Stomach (tissue), 19 donors: ENCODE data around the gene ACO1. TPM values are rescaled to one million over a fixed set of nuclear protein-coding genes. Genes with fewer than 3 reads are reported as not detected.

Source experiments
- DNase-seq, 2 donors: peaks; one replicate each; pipeline versions ENCODE4 v3.0.0 to v3.0.0-alpha.2; 2013 to 2019
- H3K27ac ChIP-seq, 5 donors: fragments of 200-600 bp in 4 of 5; sonication (generic) in 4 of 5; one replicate each; pipeline ENCODE4 v1.5.1; 2013 to 2019; ENCODE audit warnings: mild to moderate bottlenecking in 1 of 5, moderate library complexity in 1 of 5
- H3K27me3 ChIP-seq, 3 donors: fragments of 200-600 bp; sonication (generic); one replicate each; pipeline ENCODE4 v1.5.1; 2017 to 2019; ENCODE audit warnings: mixed run types in 1 of 3
- H3K36me3 ChIP-seq, 4 donors: fragments of 200-600 bp; sonication (generic); 1 replicate in 3 of 4; 2 replicates in 1 of 4; pipeline ENCODE4 v1.5.1; 2016 to 2019
- H3K4me1 ChIP-seq, 4 donors: fragments of 200-600 bp; sonication (generic); one replicate each; pipeline ENCODE4 v1.5.1; 2016 to 2019
- H3K4me3 ChIP-seq, 4 donors: fragments of 200-600 bp; sonication (generic) in 3 of 4; one replicate each; pipeline ENCODE4 v1.5.1; 2016 to 2019; ENCODE audit warnings: mild to moderate bottlenecking in 1 of 4
- H3K9me3 ChIP-seq, 4 donors: fragments of 200-600 bp; sonication (generic); one replicate each; pipeline ENCODE4 v1.5.1; 2016 to 2019
- CTCF ChIP-seq, 7 experiments: fragments of 450-650 bp in 4 of 7; fragments of 200-600 bp in 3 of 7; sonication (generic) in 3 of 7; IDR thresholded peaks; one replicate each; pipeline ENCODE4 v1.5.1; 2016 to 2019; ENCODE audit warnings: antibody characterized with exemption in 7 of 7, control low read depth in 2 of 7, mild to moderate bottlenecking in 1 of 7
- EP300 ChIP-seq: sonication (generic); formaldehyde crosslinking; IDR thresholded peaks from one replicate; pipeline ENCODE4 v1.6.1; 2017; ENCODE audit warnings: antibody characterized with exemption
- POLR2A ChIP-seq, 4 donors: fragments of 450-650 bp; IDR thresholded peaks; one replicate each; pipeline ENCODE4 v1.6.1; 2016; ENCODE audit warnings: antibody characterized with exemption in 4 of 4, control low read depth in 2 of 4, mild to moderate bottlenecking in 1 of 4, moderate library complexity in 1 of 4
- POLR2AphosphoS5 ChIP-seq, 3 donors: sonication (generic); formaldehyde crosslinking; IDR thresholded peaks; one replicate each; pipeline ENCODE4 v1.6.1; 2016; ENCODE audit warnings: antibody characterized with exemption in 3 of 3
- WGBS, 5 donors: extraction: QIAGEN DNeasy Blood & Tissue Kit in 3 of 5; methylation state at CpG; one replicate each; pipeline versions ENCODE4 v1.1.5 to v1.1.7; 2013 to 2018; 5-methylcytosine and 5-hydroxymethylcytosine counted together
- intact Hi-C: fragments of 100-400 bp; cut with DNase I; formaldehyde crosslinking; loops from one replicate; pipeline ENCODE4 v1.15.1; 2023; ENCODE audit warnings: low total_unique reads
- long read RNA-seq, 10 donors: transcript quantifications; one replicate each; lab custom pipeline, GENCODE V29; 2026
- polyA plus RNA-seq, 3 donors: library from polyadenylated mRNA; stranded (reverse); fragments of 200-250 nt; gene quantifications; one replicate each; pipeline ENCODE4 v1.2.3, GENCODE V29; 2013
- total RNA-seq, 5 donors: library from RNA; depleted of rRNA; stranded (reverse); fragments of >200 nt; gene quantifications; one replicate each; pipeline versions ENCODE4 v1.1.0 to v1.2.3, GENCODE V29; 2014 to 2016
- donor health status: healthy with polysubstance abuse.
- donor health status: Bipolar disorder and iron deficiency.
- donor health status: healthy.

Gene ACO1
- total RNA-seq: 10 to 100 TPM in 3 of 5 donors, 1 to 10 TPM in 2; 5.8 to 44.2 (median 33.5) TPM
- polyA plus RNA-seq: 10 to 100 TPM; 11.0 to 20.9 (median 14.7) TPM
- long read RNA-seq, donor 1: 0 reads
- long read RNA-seq, donor 2, full-length matches to known transcripts: 7 of 15 reads
- long read RNA-seq, donor 2, partial matches to known transcripts: 8 of 15 reads
- long read RNA-seq, donor 2, other reads (novel, unspliced or antisense): 0 of 15 reads
- long read RNA-seq, donor 3, full-length matches to known transcripts: 3 of 3 reads
- long read RNA-seq, donor 3, partial matches to known transcripts: 0 of 3 reads
- long read RNA-seq, donor 3, other reads (novel, unspliced or antisense): 0 of 3 reads
- long read RNA-seq, donor 4, full-length matches to known transcripts: 1 of 1 reads
- long read RNA-seq, donor 4, partial matches to known transcripts: 0 of 1 reads
- long read RNA-seq, donor 4, other reads (novel, unspliced or antisense): 0 of 1 reads
- long read RNA-seq, donor 5, full-length matches to known transcripts: 1 of 1 reads
- long read RNA-seq, donor 5, partial matches to known transcripts: 0 of 1 reads
- long read RNA-seq, donor 5, other reads (novel, unspliced or antisense): 0 of 1 reads
- long read RNA-seq, donor 6, full-length matches to known transcripts: 14 of 58 reads
- long read RNA-seq, donor 6, partial matches to known transcripts: 25 of 58 reads
- long read RNA-seq, donor 6, other reads (novel, unspliced or antisense): 19 of 58 reads
- long read RNA-seq, donor 7, full-length matches to known transcripts: 9 of 9 reads
- long read RNA-seq, donor 7, partial matches to known transcripts: 0 of 9 reads
- long read RNA-seq, donor 7, other reads (novel, unspliced or antisense): 0 of 9 reads
- long read RNA-seq, donor 8, full-length matches to known transcripts: 7 of 7 reads
- long read RNA-seq, donor 8, partial matches to known transcripts: 0 of 7 reads
- long read RNA-seq, donor 8, other reads (novel, unspliced or antisense): 0 of 7 reads
- long read RNA-seq, donor 9, full-length matches to known transcripts: 2 of 16 reads
- long read RNA-seq, donor 9, partial matches to known transcripts: 14 of 16 reads
- long read RNA-seq, donor 9, other reads (novel, unspliced or antisense): 0 of 16 reads
- long read RNA-seq, donor 10, full-length matches to known transcripts: 3 of 3 reads
- long read RNA-seq, donor 10, partial matches to known transcripts: 0 of 3 reads
- long read RNA-seq, donor 10, other reads (novel, unspliced or antisense): 0 of 3 reads

- TF ChIP-seq EP300 (peak; percentile 40), CTCF (IDR thresholded peaks at IDR 0.05) (no peak), POLR2AphosphoS5 (IDR thresholded peaks at IDR 0.05) (peak; percentile 83 to 95 (median 90)), POLR2A (IDR thresholded peaks at IDR 0.05) (peak in 2 of 4 donors; percentile 40 to 55)
- H3K4me3 ChIP-seq: peak within 1 kb of the TSS; percentile 69 to 84 (median 72)
- H3K9me3 ChIP-seq: no peaks in the 10 kb centered on the region
- 0 to 1% (median 1%) methylated on average over 35 to 73 of the region's 73 CpGs for WGBS, 5 donors
- no peaks in the 10 kb centered on the region for H3K36me3 ChIP-seq
- peak within 1 kb of the TSS; percentile 73 to 94 (median 91) for H3K27ac ChIP-seq
- intact Hi-C loops: loop anchor here (5.0 kb wide), 1 partner anchor 43 kb away; no protein-coding TSS in a partner anchor
- peaks cover 20 to 46% (median 32%) of the 10 kb centered on the region in 4 donors for H3K4me1 ChIP-seq
- DNase-seq: peak; percentile 93 to 97
- H3K27me3 ChIP-seq: no peaks in the 10 kb centered on the region
These were observed at the start of gene ACO1 for GRCh38 chr9:32384364-32385151. Gene ACO1 (plus strand): TSS chr9:32384643. CDS start chr9:32405507, 20,864 bp downstream.

- WGBS, 5 donors: 70 to 78% (median 75%) methylated on average over 6 of the region's 6 CpGs
- intact Hi-C loops: no loop called here
- no peaks in the 10 kb centered on the region for H3K4me1 ChIP-seq
- DNase-seq: no peak
- H3K4me3 ChIP-seq: no peak overlapping the region
- H3K27ac ChIP-seq: no peak overlapping the region
- H3K9me3 ChIP-seq: no peaks in the 10 kb centered on the region
- H3K36me3 ChIP-seq: no peaks in the 10 kb centered on the region
- H3K27me3 ChIP-seq: no peaks in the 10 kb centered on the region
- TF ChIP-seq EP300: no peak
These were observed 49.2 kb upstream of the ACO1 start for GRCh38 chr9:32334916-32335895.

- no peak for TF ChIP-seq EP300
- no peak for TF ChIP-seq CTCF (IDR thresholded peaks at IDR 0.05)
- no peak for TF ChIP-seq POLR2A (IDR thresholded peaks at IDR 0.05)
- intact Hi-C loops: no loop called here
- H3K27ac ChIP-seq: no peak overlapping the region
- 66 to 78% (median 74%) methylated on average over 2 of the region's 2 CpGs for WGBS, 5 donors
- DNase-seq: no peak
- no peaks in the 10 kb centered on the region for H3K9me3 ChIP-seq
- H3K4me3 ChIP-seq: no peak overlapping the region
- H3K27me3 ChIP-seq: no peaks in the 10 kb centered on the region
- H3K36me3 ChIP-seq: no peaks in the 10 kb centered on the region
- H3K4me1 ChIP-seq: no peaks in the 10 kb centered on the region
These were observed 45.0 kb upstream of the ACO1 start for GRCh38 chr9:32339424-32339823.
